SU-DHL-6 (cell line): Measurements from ENCODE around the gene MSH2.

ENCODE experiments used
- H2AFZ ChIP-seq: fragments of 200-600 bp; sonication (generic); 2 replicates; pipeline ENCODE4 v1.6.1; 2014; ENCODE audit warnings: low read depth, mild to moderate bottlenecking, moderate library complexity, mixed read lengths, antibody characterized with exemption, low read length; ENCODE audit not compliant: severe bottlenecking
- H3F3A ChIP-seq: fragments of 200-600 bp; shearing (Covaris generic); 2 replicates; pipeline ENCODE4 v1.6.0; 2016; ENCODE audit warnings: antibody characterized with exemption, mild to moderate bottlenecking; ENCODE audit not compliant: insufficient read depth
- H3K27ac ChIP-seq: fragments of 200-600 bp; sonication (generic); 2 replicates; pipeline ENCODE4 v1.5.1; 2016; ENCODE audit warnings: low read depth, mild to moderate bottlenecking, low read length, moderate library complexity, mixed read lengths
- H3K27me3 ChIP-seq: fragments of 200-600 bp; sonication (generic), shearing (Covaris generic); 2 replicates; pipeline ENCODE4 v1.6.0; 2014; ENCODE audit warnings: mild to moderate bottlenecking, low read length
- H3K36me3 ChIP-seq: fragments of 200-600 bp; sonication (generic); 2 replicates; pipeline ENCODE4 v1.6.1; 2014; ENCODE audit warnings: mild to moderate bottlenecking, low read length, mixed read lengths
- H3K4me2 ChIP-seq: fragments of 300-600, 200-600 bp; shearing (Covaris generic), sonication (generic); 2 replicates; pipeline ENCODE4 v1.6.0; 2014; ENCODE audit warnings: low read length, low read depth, mild to moderate bottlenecking; ENCODE audit not compliant: poor library complexity, severe bottlenecking
- H3K4me3 ChIP-seq: fragments of 200-600 bp; sonication (generic); 2 replicates; pipeline ENCODE4 v1.5.1; 2014; ENCODE audit warnings: antibody characterized with exemption, low read length, mild to moderate bottlenecking, mixed read lengths; ENCODE audit not compliant: insufficient read depth, poor library complexity, severe bottlenecking
- H3K79me2 ChIP-seq: fragments of 200-600 bp; sonication (generic); 2 replicates; pipeline ENCODE4 v1.6.1; 2014; ENCODE audit warnings: mild to moderate bottlenecking, low read length, moderate library complexity; ENCODE audit not compliant: insufficient read depth
- H3K9ac ChIP-seq: fragments of 200-600 bp; sonication (generic); 2 replicates; pipeline ENCODE4 v1.7.0; 2014; ENCODE audit warnings: mild to moderate bottlenecking, low read length
- H3K9me2 ChIP-seq: fragments of 200-600 bp; sonication (generic); replicated peaks from 2 replicates; pipeline ENCODE4 v1.6.1; 2014; ENCODE audit warnings: low read length; ENCODE audit not compliant: insufficient read depth
- H3K9me3 ChIP-seq: fragments of 200-600 bp; sonication (generic); 2 replicates; pipeline ENCODE4 v1.6.1; 2014; ENCODE audit warnings: low read length, mixed read lengths; ENCODE audit not compliant: insufficient read depth
- H4K20me1 ChIP-seq: fragments of 200-600 bp; sonication (generic); 2 replicates; pipeline ENCODE4 v1.6.1; 2014; ENCODE audit warnings: low read depth, mild to moderate bottlenecking, antibody characterized with exemption, low read length, moderate library complexity, mixed read lengths
- CTCF ChIP-seq: fragments of 200-600 bp; sonication (generic); IDR thresholded peaks from one replicate; pipeline ENCODE4 v1.5.1; 2017; ENCODE audit warnings: antibody characterized with exemption, mild to moderate bottlenecking, low read length, moderate library complexity; ENCODE audit not compliant: insufficient read depth, poor library complexity, severe bottlenecking
- EZH2phosphoT487 ChIP-seq: fragments of 200-600 bp; sonication (generic), shearing (Covaris generic); conservative IDR thresholded peaks from 2 replicates; pipeline ENCODE4 v1.6.1; 2018; ENCODE audit warnings: mild to moderate bottlenecking, antibody characterized with exemption, low read length, moderate library complexity, mixed read lengths

Gene MSH2

GRCh38 chr2:47528455-47528854, 125.5 kb downstream of the MSH2 start:
- Histone ChIP-seq H3K4me3 (no peak overlapping the region), H3K27ac (no peak overlapping the region), H2AFZ (no peak overlapping the region), H3K9me3 (no peaks in the 10 kb centered on the region), H3K9me2 (no peaks in the 10 kb centered on the region), H3K4me2 (no peak overlapping the region), H3K9ac (no peak overlapping the region), H4K20me1 (no peaks in the 10 kb centered on the region), H3K27me3 (no peaks in the 10 kb centered on the region), H3K36me3 (peaks cover 5% of the 10 kb centered on the region; the same call in 1 of the 2 replicates), H3K79me2 (no peaks in the 10 kb centered on the region), H3F3A (0 out of 2 replicates have a peak, but pooled peaks cover 6% of the 10 kb centered on the region)
- TF ChIP-seq CTCF (no peak), EZH2phosphoT487 (no peak)

GRCh38 chr2:47528874-47529273, 125.9 kb downstream of the MSH2 start:
- H3K4me2 ChIP-seq, result no peak overlapping the region

GRCh38 chr2:47530105-47530760, 127.3 kb downstream of the MSH2 start:
- Histone ChIP-seq H3K4me3 (no peak overlapping the region), H3F3A (no peaks in the 10 kb centered on the region), H2AFZ (no peak overlapping the region), H3K9ac (no peak overlapping the region), H3K36me3 (no peaks in the 10 kb centered on the region), H3K9me3 (no peaks in the 10 kb centered on the region), H3K27me3 (no peaks in the 10 kb centered on the region), H3K4me2 (no peak overlapping the region), H4K20me1 (no peaks in the 10 kb centered on the region), H3K9me2 (no peaks in the 10 kb centered on the region), H3K79me2 (no peaks in the 10 kb centered on the region), H3K27ac (no peak overlapping the region)
- TF ChIP-seq CTCF, result no peak
- TF ChIP-seq EZH2phosphoT487, result no peak

More at GRCh38 chr2:47528874-47529273, 125.9 kb downstream of the MSH2 start:
- Histone ChIP-seq H3K4me3 (no peak overlapping the region), H3K9ac (no peak overlapping the region), H4K20me1 (no peaks in the 10 kb centered on the region), H3K27ac (no peak overlapping the region), H3K9me3 (no peaks in the 10 kb centered on the region), H3K9me2 (no peaks in the 10 kb centered on the region), H2AFZ (no peak overlapping the region), H3K27me3 (no peaks in the 10 kb centered on the region), H3K79me2 (no peaks in the 10 kb centered on the region), H3F3A (0 out of 2 replicates have a peak, but pooled peaks cover 5% of the 10 kb centered on the region), H3K36me3 (peaks cover 5% of the 10 kb centered on the region; the same call in 1 of the 2 replicates)
- TF ChIP-seq EZH2phosphoT487 (no peak), CTCF (no peak)
